HepG2 (cell line): ENCODE data around the gene TREM1. TPM values are rescaled to one million over a fixed set of nuclear protein-coding genes. Genes with fewer than 3 reads are reported as not detected.
A peak's percentile ranks its signal among the peaks of the same experiment; 100 is the strongest.

Source experiments
- ATAC-seq: fragments of 200-7000 bp; cut with Tn5 transposase; 3 replicates; pipeline ENCODE4 v1.9.1; 2020; ENCODE audit warnings: mild to moderate bottlenecking, moderate library complexity
- BruUV-seq: library from RNA; stranded (reverse); fragments of 400-500 nt; replicated peaks from 2 replicates; lab custom pipeline; 2021; lab: Mats Ljungman, UMichigan
- CTCF ChIA-PET: fragments of 300-600 bp; formaldehyde crosslinking; extraction: SDS; loops from one replicate; lab custom pipeline; 2021; ENCODE audit warnings: low total read pairs, inconsistent platforms, low intra/inter-chr PET ratio; lab: Yijun Ruan, JAX
- POLR2A ChIA-PET: fragments of 350-600 bp; sonication (Branson Sonifier 250); formaldehyde crosslinking; loops from one replicate; lab custom pipeline; 2020; ENCODE audit warnings: antibody characterized with exemption, inconsistent platforms; lab: Yijun Ruan, JAX
- DNase-seq: peaks from one replicate; pipeline ENCODE4 v3.0.0-alpha.2; 2015; ENCODE audit warnings: low spot score
- FAIRE-seq: peaks from 3 replicates; lab custom pipeline; 2011; peaks lifted over from hg19 to GRCh38; lab: Jason Lieb, UNC
- H2AFZ ChIP-seq: one replicate; pipeline ENCODE4 v1.6.1; 2011; ENCODE audit warnings: low read length, inconsistent platforms
- H3K27ac ChIP-seq: fragments of 300-600 bp; 3 replicates; pipeline ENCODE4 v1.8.0; 2011; ENCODE audit warnings: mixed run types, mild to moderate bottlenecking, mixed read lengths, low read length, inconsistent platforms; ENCODE audit not compliant: insufficient read depth; ENCODE audit errors: extremely low read length
- H3K27me3 ChIP-seq, 2 experiments: fragments of 200-600 bp in 1 of 2; 2 replicates in 1 of 2; 3 replicates in 1 of 2; pipeline versions ENCODE4 v1.6.0 to v1.8.0; 2011; ENCODE audit warnings: low read length in 2 of 2, mild to moderate bottlenecking in 2 of 2, moderate library complexity in 2 of 2, inconsistent platforms in 1 of 2; ENCODE audit not compliant: insufficient read depth in 2 of 2, control insufficient read depth in 1 of 2
- H3K36me3 ChIP-seq, 2 experiments: fragments of 200-600 bp in 1 of 2; replicated peaks in 1 of 2; 2 replicates in 1 of 2; 3 replicates in 1 of 2; pipeline versions ENCODE4 v1.5.1 to v1.8.0; 2011; ENCODE audit warnings: low read length in 2 of 2, inconsistent platforms in 1 of 2; ENCODE audit not compliant: insufficient read depth in 2 of 2, control insufficient read depth in 1 of 2
- H3K4me1 ChIP-seq: 2 replicates; pipeline ENCODE4 v1.5.1; 2012; ENCODE audit warnings: low read length, inconsistent platforms; ENCODE audit not compliant: insufficient read depth
- H3K4me2 ChIP-seq: 2 replicates; pipeline ENCODE4 v1.6.0; 2011; ENCODE audit warnings: low read depth, low read length, inconsistent platforms
- H3K4me3 ChIP-seq, 3 experiments: fragments of 200-600 bp in 1 of 3; sonication (generic), shearing (Covaris generic) in 1 of 3; replicated peaks in 1 of 3; 2 replicates each; pipeline ENCODE4 v1.5.1; 2011 to 2016; ENCODE audit warnings: low read length in 3 of 3, inconsistent platforms in 2 of 3, low read depth in 2 of 3, mild to moderate bottlenecking in 2 of 3, control low read depth in 1 of 3, mixed read lengths in 1 of 3; ENCODE audit not compliant: insufficient read depth in 1 of 3
- H3K79me2 ChIP-seq: one replicate; pipeline ENCODE4 v1.6.1; 2011; ENCODE audit warnings: low read length, inconsistent platforms; ENCODE audit not compliant: insufficient read depth
- H3K9ac ChIP-seq: 2 replicates; pipeline ENCODE4 v1.6.0; 2011; ENCODE audit warnings: mild to moderate bottlenecking, low read depth, low read length, inconsistent platforms; ENCODE audit not compliant: insufficient read depth
- H3K9me3 ChIP-seq: 2 replicates; pipeline ENCODE4 v1.5.1; 2012; ENCODE audit warnings: mild to moderate bottlenecking, low read length
- H4K20me1 ChIP-seq: 2 replicates; pipeline ENCODE4 v1.6.0; 2011; ENCODE audit warnings: inconsistent platforms, mild to moderate bottlenecking, low read length, moderate library complexity; ENCODE audit not compliant: insufficient read depth
- ATF1 ChIP-seq: IDR thresholded peaks from 2 replicates; pipeline ENCODE4 v1.6.1; 2016; ENCODE audit warnings: mild to moderate bottlenecking, control low read depth
- ELF4 ChIP-seq: sonication (generic); formaldehyde crosslinking; IDR thresholded peaks from 2 replicates; pipeline ENCODE4 v1.5.0; 2020; ENCODE audit warnings: missing genetic modification reagents, mild to moderate bottlenecking, moderate library complexity, borderline replicate concordance
- ESRRA ChIP-seq: sonication (generic); formaldehyde crosslinking; IDR thresholded peaks from 2 replicates; pipeline ENCODE4 v1.5.1; 2020; ENCODE audit warnings: mild to moderate bottlenecking, low read depth, missing genetic modification reagents
- GATAD1 ChIP-seq: IDR thresholded peaks from 2 replicates; pipeline ENCODE4 v1.6.1; 2016; ENCODE audit warnings: missing genetic modification reagents, missing compliant biosample characterization
- GTF3A ChIP-seq: sonication (generic); formaldehyde crosslinking; conservative IDR thresholded peaks from 2 replicates; pipeline ENCODE4 v1.4.0; 2020; ENCODE audit warnings: mild to moderate bottlenecking, missing genetic modification reagents
- KDM5B ChIP-seq: sonication (generic); formaldehyde crosslinking; IDR thresholded peaks from 2 replicates; pipeline ENCODE4 v1.4.0; 2020; ENCODE audit warnings: missing genetic modification reagents, mild to moderate bottlenecking, borderline replicate concordance
- MBNL3 ChIP-seq: fragments of 250-450 bp; sonication (Bioruptor Pico); conservative IDR thresholded peaks from 2 replicates; pipeline ENCODE4 v1.8.0; 2022; ENCODE audit warnings: mild to moderate bottlenecking, inconsistent platforms
- MED1 ChIP-seq: sonication (generic); formaldehyde crosslinking; IDR thresholded peaks from 2 replicates; pipeline ENCODE4 v1.4.0; 2020; ENCODE audit warnings: missing genetic modification reagents
- MTF2 ChIP-seq: sonication (generic); formaldehyde crosslinking; IDR thresholded peaks from 2 replicates; pipeline ENCODE4 v1.5.0; 2020; ENCODE audit warnings: missing genetic modification reagents, borderline replicate concordance
- NFE2L1 ChIP-seq: sonication (generic); formaldehyde crosslinking; IDR thresholded peaks from 2 replicates; pipeline ENCODE4 v1.4.0; 2020; ENCODE audit warnings: missing genetic modification reagents, mild to moderate bottlenecking, borderline replicate concordance
- NPAS2 ChIP-seq: sonication (generic); formaldehyde crosslinking; IDR thresholded peaks from 2 replicates; pipeline ENCODE4 v1.8.0; 2022; ENCODE audit warnings: mild to moderate bottlenecking, missing genetic modification reagents, borderline replicate concordance
- NR1H2 ChIP-seq: sonication (generic); formaldehyde crosslinking; IDR thresholded peaks from 2 replicates; pipeline ENCODE4 v1.8.1; 2022; ENCODE audit warnings: low read depth, missing genetic modification reagents, borderline replicate concordance
- PCBP2 ChIP-seq: fragments of 200-400 bp; formaldehyde crosslinking; optimal IDR thresholded peaks from 2 replicates; pipeline ENCODE3; 2018; ENCODE audit warnings: low read length, low read depth; ENCODE audit not compliant: poor library complexity, severe bottlenecking
- SATB2 ChIP-seq: sonication (generic); formaldehyde crosslinking; IDR thresholded peaks from 2 replicates; pipeline ENCODE4 v1.5.0; 2020; ENCODE audit warnings: missing genetic modification reagents
- SNAPC2 ChIP-seq: sonication (generic); formaldehyde crosslinking; IDR thresholded peaks from 2 replicates; pipeline ENCODE4 v1.8.1; 2022; ENCODE audit warnings: mild to moderate bottlenecking, missing genetic modification reagents
- TSC22D2 ChIP-seq: sonication (generic); formaldehyde crosslinking; IDR thresholded peaks from 2 replicates; pipeline ENCODE4 v1.5.1; 2020; ENCODE audit warnings: missing genetic modification reagents, mild to moderate bottlenecking, borderline replicate concordance
- ZNF557 ChIP-seq: sonication (generic); formaldehyde crosslinking; IDR thresholded peaks from 2 replicates; pipeline ENCODE4 v1.4.0; 2020; ENCODE audit warnings: missing genetic modification reagents
- ZSCAN20 ChIP-seq: sonication (generic); formaldehyde crosslinking; IDR thresholded peaks from 2 replicates; pipeline ENCODE4 v1.4.0; 2020; ENCODE audit warnings: missing genetic modification reagents, mild to moderate bottlenecking, borderline replicate concordance
- WGBS: methylation state at CpG from one replicate; pipeline ENCODE4 v1.1.6; 2017; ENCODE audit warnings: low lambda C conversion rate; 5-methylcytosine and 5-hydroxymethylcytosine counted together
- in situ Hi-C: cut with HindIII; loops from 2 replicates; pipeline ENCODE4 v1.10.0; 2017; ENCODE audit warnings: low pct_unique_long_range_greater_than_20kb; ENCODE audit not compliant: extremely low pct_ligation_motif_present
- intact Hi-C: fragments of 100-400 bp; cut with micrococcal nuclease; formaldehyde crosslinking; loops from one replicate; pipeline ENCODE4 v1.10.0; 2022; ENCODE audit not compliant: unreplicated experiment
- polyA plus RNA-seq, 8 experiments: library from polyadenylated mRNA; depleted of rRNA in 3 of 8; stranded (reverse) in 7 of 8; unstranded in 1 of 8; fragments of >200 nt; fragmentation: Illumina TruSeq in 4 of 8; extraction: Trizol in 4 of 8; gene quantifications; 2 replicates each; pipeline versions ENCODE4 v1.2.1 to v1.2.3, GENCODE V29; 2011 to 2016; ENCODE audit warnings: low read depth in 4 of 8, missing spikeins in 1 of 8, mixed read lengths in 1 of 8; ENCODE audit not compliant: insufficient read depth in 1 of 8
- total RNA-seq, 5 experiments: library from RNA; depleted of rRNA; stranded (reverse); fragments of >200 nt; fragmentation: Illumina TruSeq; extraction: Trizol; gene quantifications; 2 replicates each; pipeline ENCODE4 v1.2.3, GENCODE V29; 2016; ENCODE audit warnings: low read depth in 1 of 5
- TF ChIP-seq, protein P1 (sequence below): sonication (generic); formaldehyde crosslinking; IDR thresholded peaks from 2 replicates; pipeline ENCODE4 v1.8.0; 2022; ENCODE audit warnings: mild to moderate bottlenecking, missing genetic modification reagents, moderate library complexity
- TF ChIP-seq, protein P2 (sequence below): sonication (generic); formaldehyde crosslinking; IDR thresholded peaks from 2 replicates; pipeline ENCODE4 v1.4.0; 2020; ENCODE audit warnings: low read depth, mild to moderate bottlenecking, missing genetic modification reagents

TREM1 gene
- total and polyA plus RNA-seq, 2 of the 13 experiments (the other 11 are each of a cell fraction or from before 2014, with no cell fraction given) = 0.49 TPM; not detected in 1

DNA sequence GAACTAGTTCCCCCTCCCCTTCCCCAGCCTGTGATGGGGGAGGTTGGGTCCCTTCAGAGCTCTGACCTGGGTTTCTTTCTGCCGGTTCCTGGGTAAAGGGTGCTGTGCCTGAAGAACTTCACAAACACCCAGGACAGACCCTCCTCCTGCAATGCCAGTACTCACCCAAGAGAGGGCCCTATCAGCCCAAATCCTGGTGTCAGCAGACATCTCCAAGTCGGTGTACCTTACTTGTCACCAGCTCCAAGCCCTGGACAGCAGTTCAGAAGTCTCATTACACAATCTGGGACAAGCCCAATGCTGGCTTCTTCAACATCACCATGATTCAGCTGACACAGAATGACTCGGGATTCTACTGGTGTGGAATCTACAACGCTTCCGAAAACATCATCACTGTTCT, 57.9 kb downstream of the TREM1 start:
- no peak overlapping the region for H3K27ac ChIP-seq
- no peaks in the 10 kb centered on the region for H3K4me1 ChIP-seq
- no peak overlapping the region for H3K4me2 ChIP-seq
- no TSS peak for BruUV-seq
- peak; percentile 25; the same call in 1 of the 3 replicates for ATAC-seq
- POLR2A ChIA-PET = no interaction called here
- no peaks in the 10 kb centered on the region for H3K79me2 ChIP-seq
- FAIRE-seq = no peak
- H4K20me1 ChIP-seq = no peaks in the 10 kb centered on the region
- no peak overlapping the region for H3K4me3 ChIP-seq
- WGBS = 2% methylated on average over 5 of the region's 5 CpGs
- no peak overlapping the region for H2AFZ ChIP-seq
- peaks cover 0 to 17% of the 10 kb centered on the region in 2 experiments; a peak in 2 of 5 replicates for H3K27me3 ChIP-seq
- TF ChIP-seq GATAD1 (CRISPR knock-in tag) (no peak), ZSCAN20 (no peak), GTF3A (CRISPR knock-in tag) (no peak), NPAS2 (CRISPR knock-in tag) (no peak), SNAPC2 (CRISPR knock-in tag) (no peak), MBNL3 (no peak), ATF1 (CRISPR knock-in tag) (no peak), NR1H2 (CRISPR knock-in tag) (no peak), PCBP2 (no peak), ESRRA (CRISPR knock-in tag) (no peak), MTF2 (CRISPR knock-in tag) (no peak), NFE2L1 (no peak), ZNF557 (CRISPR knock-in tag) (no peak), MED1 (CRISPR knock-in tag) (no peak), SATB2 (CRISPR knock-in tag) (no peak), KDM5B (CRISPR knock-in tag) (no peak), ELF4 (CRISPR knock-in tag) (no peak), TSC22D2 (CRISPR knock-in tag) (no peak)
- TF ChIP-seq, protein P1, sequence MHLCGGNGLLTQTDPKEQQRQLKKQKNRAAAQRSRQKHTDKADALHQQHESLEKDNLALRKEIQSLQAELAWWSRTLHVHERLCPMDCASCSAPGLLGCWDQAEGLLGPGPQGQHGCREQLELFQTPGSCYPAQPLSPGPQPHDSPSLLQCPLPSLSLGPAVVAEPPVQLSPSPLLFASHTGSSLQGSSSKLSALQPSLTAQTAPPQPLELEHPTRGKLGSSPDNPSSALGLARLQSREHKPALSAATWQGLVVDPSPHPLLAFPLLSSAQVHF (CRISPR knock-in tag) = no peak
- TF ChIP-seq, protein P2, sequence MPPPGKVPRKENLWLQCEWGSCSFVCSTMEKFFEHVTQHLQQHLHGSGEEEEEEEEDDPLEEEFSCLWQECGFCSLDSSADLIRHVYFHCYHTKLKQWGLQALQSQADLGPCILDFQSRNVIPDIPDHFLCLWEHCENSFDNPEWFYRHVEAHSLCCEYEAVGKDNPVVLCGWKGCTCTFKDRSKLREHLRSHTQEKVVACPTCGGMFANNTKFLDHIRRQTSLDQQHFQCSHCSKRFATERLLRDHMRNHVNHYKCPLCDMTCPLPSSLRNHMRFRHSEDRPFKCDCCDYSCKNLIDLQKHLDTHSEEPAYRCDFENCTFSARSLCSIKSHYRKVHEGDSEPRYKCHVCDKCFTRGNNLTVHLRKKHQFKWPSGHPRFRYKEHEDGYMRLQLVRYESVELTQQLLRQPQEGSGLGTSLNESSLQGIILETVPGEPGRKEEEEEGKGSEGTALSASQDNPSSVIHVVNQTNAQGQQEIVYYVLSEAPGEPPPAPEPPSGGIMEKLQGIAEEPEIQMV (CRISPR knock-in tag) = no peak
- intact Hi-C loops (no loop called here), in situ Hi-C loops (no loop called here)
- H3K9me3 ChIP-seq = no peaks in the 10 kb centered on the region
- H3K36me3 ChIP-seq = no peaks in the 10 kb centered on the region
- H3K9ac ChIP-seq = no peak overlapping the region
- CTCF ChIA-PET = no interaction called here
- no peak for DNase-seq
